OCI-LY3 (cell line): ENCODE results near the gene FOXN4.

Experiments used
- H2AFZ ChIP-seq: fragments of 200-600, 300-600 bp; shearing (Covaris generic); 2 replicates; pipeline ENCODE4 v1.6.0; 2014; ENCODE audit warnings: antibody characterized with exemption, low read depth, low read length
- H3K27ac ChIP-seq: fragments of 200-600, 300-600 bp; sonication (generic); 2 replicates; pipeline ENCODE4 v1.5.1; 2014; ENCODE audit warnings: mild to moderate bottlenecking, low read length, moderate library complexity, mixed read lengths
- H3K27me3 ChIP-seq: fragments of 200-600, 300-600 bp; sonication (generic); 2 replicates; pipeline ENCODE4 v1.6.1; 2014; ENCODE audit warnings: low read depth, low read length, mixed read lengths
- H3K36me3 ChIP-seq: fragments of 200-600, 300-600 bp; sonication (generic); replicated peaks from 2 replicates; pipeline ENCODE3; 2014; ENCODE audit warnings: low read depth, low read length, mixed read lengths
- H3K4me1 ChIP-seq: fragments of 300-600, 200-600 bp; sonication (generic); 2 replicates; pipeline ENCODE4 v1.6.1; 2014; ENCODE audit warnings: low read length, mixed read lengths
- H3K4me2 ChIP-seq: fragments of 200-600, 300-600 bp; sonication (generic); 2 replicates; pipeline ENCODE4 v1.6.1; 2014; ENCODE audit warnings: low read length, mixed read lengths
- H3K4me3 ChIP-seq: fragments of 300-600, 200-600 bp; sonication (generic); 2 replicates; pipeline ENCODE4 v1.5.1; 2014; ENCODE audit warnings: antibody characterized with exemption, mild to moderate bottlenecking, low read length, moderate library complexity
- H3K79me2 ChIP-seq: fragments of 300-600, 200-600 bp; shearing (Covaris generic); 2 replicates; pipeline ENCODE4 v1.6.1; 2014; ENCODE audit warnings: mild to moderate bottlenecking, low read length, mixed read lengths
- H3K9ac ChIP-seq: fragments of 300-600, 200-600 bp; shearing (Covaris generic); 2 replicates; pipeline ENCODE4 v1.6.0; 2014; ENCODE audit warnings: mild to moderate bottlenecking, low read length, moderate library complexity
- H3K9me3 ChIP-seq: fragments of 200-600, 300-600 bp; shearing (Covaris generic); 2 replicates; pipeline ENCODE4 v1.6.1; 2014; ENCODE audit warnings: low read length, mixed read lengths; ENCODE audit not compliant: insufficient read depth
- H4K20me1 ChIP-seq: fragments of 200-600, 300-600 bp; sonication (generic); 2 replicates; pipeline ENCODE4 v1.6.1; 2016; ENCODE audit warnings: low read length, mixed read lengths; ENCODE audit not compliant: insufficient read depth
- EZH2phosphoT487 ChIP-seq: fragments of 200-600 bp; shearing (Covaris generic); IDR thresholded peaks from 2 replicates; pipeline ENCODE4 v1.6.1; 2018; ENCODE audit warnings: antibody characterized with exemption, mixed run types, low read depth
- TF ChIP-seq, protein P1 (sequence below): fragments of 200-600, 300-600 bp; sonication (generic); IDR thresholded peaks from 2 replicates; pipeline ENCODE4 v1.5.1; 2014; ENCODE audit warnings: antibody characterized with exemption, low read length, low read depth

FOXN4 gene

DNA sequence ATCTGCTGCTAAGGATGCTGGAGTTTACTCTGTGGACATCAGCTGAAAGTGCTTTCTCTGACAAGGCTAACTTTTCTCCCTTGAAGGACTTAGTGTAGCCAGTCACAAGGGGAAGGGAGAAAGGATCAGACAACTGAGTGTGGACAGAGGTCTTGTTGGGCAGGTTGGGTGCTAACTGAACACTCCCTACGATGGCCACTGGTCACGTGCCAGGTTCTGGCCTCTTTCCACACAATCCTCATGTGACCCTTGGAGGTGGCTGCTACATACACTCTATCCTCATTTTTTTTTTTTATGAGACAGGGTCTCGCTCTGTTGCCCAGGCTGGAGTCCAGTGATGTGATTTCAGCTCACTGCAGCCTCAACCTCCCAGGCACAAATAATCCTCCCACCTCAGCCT lies 39.7 kb downstream of the FOXN4 start:
- H3K27ac ChIP-seq: no peak overlapping the region
- H3K79me2 ChIP-seq: no peaks in the 10 kb centered on the region
- TF ChIP-seq, protein P1, sequence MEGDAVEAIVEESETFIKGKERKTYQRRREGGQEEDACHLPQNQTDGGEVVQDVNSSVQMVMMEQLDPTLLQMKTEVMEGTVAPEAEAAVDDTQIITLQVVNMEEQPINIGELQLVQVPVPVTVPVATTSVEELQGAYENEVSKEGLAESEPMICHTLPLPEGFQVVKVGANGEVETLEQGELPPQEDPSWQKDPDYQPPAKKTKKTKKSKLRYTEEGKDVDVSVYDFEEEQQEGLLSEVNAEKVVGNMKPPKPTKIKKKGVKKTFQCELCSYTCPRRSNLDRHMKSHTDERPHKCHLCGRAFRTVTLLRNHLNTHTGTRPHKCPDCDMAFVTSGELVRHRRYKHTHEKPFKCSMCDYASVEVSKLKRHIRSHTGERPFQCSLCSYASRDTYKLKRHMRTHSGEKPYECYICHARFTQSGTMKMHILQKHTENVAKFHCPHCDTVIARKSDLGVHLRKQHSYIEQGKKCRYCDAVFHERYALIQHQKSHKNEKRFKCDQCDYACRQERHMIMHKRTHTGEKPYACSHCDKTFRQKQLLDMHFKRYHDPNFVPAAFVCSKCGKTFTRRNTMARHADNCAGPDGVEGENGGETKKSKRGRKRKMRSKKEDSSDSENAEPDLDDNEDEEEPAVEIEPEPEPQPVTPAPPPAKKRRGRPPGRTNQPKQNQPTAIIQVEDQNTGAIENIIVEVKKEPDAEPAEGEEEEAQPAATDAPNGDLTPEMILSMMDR: no peak
- TF ChIP-seq EZH2phosphoT487: no peak
- no peak overlapping the region for H3K4me2 ChIP-seq
- H3K4me3 ChIP-seq: no peak overlapping the region
- H3K9ac ChIP-seq: no peak overlapping the region
- H3K4me1 ChIP-seq: no peaks in the 10 kb centered on the region; the same call in 1 of the 2 replicates
- no peaks in the 10 kb centered on the region for H3K9me3 ChIP-seq
- H3K36me3 ChIP-seq: no peaks in the 10 kb centered on the region
- H2AFZ ChIP-seq: no peak overlapping the region
- no peaks in the 10 kb centered on the region for H4K20me1 ChIP-seq
- H3K27me3 ChIP-seq: no peaks in the 10 kb centered on the region

DNA sequence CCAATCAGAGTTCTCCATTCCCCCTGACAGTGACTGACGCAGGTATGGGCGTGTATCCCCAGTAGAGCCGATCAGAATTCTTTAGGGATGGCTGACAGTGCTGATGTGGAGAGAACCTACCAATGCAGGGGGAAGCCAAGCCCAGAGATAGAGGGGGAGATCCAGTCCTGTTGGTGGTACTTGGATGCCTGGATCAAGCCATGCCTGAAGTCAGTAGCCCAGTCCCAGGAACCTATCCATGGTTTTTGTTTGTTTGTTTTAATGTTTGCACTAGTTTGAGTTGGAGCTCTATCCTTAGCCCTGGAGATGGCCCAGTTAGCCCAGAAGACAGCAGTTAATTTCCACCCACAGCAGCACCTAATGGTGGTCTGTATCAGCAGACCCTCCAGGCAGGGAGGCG lies 40.2 kb downstream of the FOXN4 start:
- no peak overlapping the region for H3K9ac ChIP-seq
- H3K9me3 ChIP-seq: no peaks in the 10 kb centered on the region
- no peaks in the 10 kb centered on the region for H3K27me3 ChIP-seq
- TF ChIP-seq EZH2phosphoT487: no peak
- TF ChIP-seq, protein P1: no peak
- H3K27ac ChIP-seq: no peak overlapping the region
- no peaks in the 10 kb centered on the region for H3K79me2 ChIP-seq
- H3K4me3 ChIP-seq: no peak overlapping the region
- no peak overlapping the region for H3K4me2 ChIP-seq
- H2AFZ ChIP-seq: no peak overlapping the region
- no peaks in the 10 kb centered on the region; the same call in 1 of the 2 replicates for H3K4me1 ChIP-seq
- no peaks in the 10 kb centered on the region for H3K36me3 ChIP-seq
- no peaks in the 10 kb centered on the region for H4K20me1 ChIP-seq

DNA sequence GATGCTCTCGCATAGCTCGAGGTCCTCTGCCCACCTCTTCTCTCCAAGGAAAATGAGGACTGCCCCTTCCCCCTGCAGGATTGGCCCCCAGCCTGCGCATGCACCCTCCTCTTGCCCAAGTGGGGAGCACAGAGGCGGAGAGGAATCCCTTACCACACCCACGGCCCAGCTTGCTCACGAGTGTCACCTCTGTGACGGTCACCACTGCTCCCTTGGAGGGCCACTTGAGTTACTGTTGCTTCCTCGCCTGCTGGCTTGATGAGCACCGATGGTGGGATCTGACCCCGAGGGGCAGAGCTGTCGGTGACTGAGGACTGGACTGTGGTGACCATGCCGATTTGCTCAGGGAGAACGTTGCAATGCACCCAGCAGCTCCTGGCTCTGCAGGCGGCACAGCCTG lies 41.7 kb downstream of the FOXN4 start:
- Histone ChIP-seq H3K36me3 (no peaks in the 10 kb centered on the region), H3K4me1 (no peaks in the 10 kb centered on the region; the same call in 1 of the 2 replicates), H3K4me3 (no peak overlapping the region), H3K27ac (no peak overlapping the region), H3K9me3 (no peaks in the 10 kb centered on the region), H3K79me2 (no peaks in the 10 kb centered on the region), H2AFZ (no peak overlapping the region), H3K4me2 (no peak overlapping the region), H3K9ac (no peak overlapping the region), H4K20me1 (no peaks in the 10 kb centered on the region), H3K27me3 (no peaks in the 10 kb centered on the region)
- no peak for TF ChIP-seq EZH2phosphoT487
- TF ChIP-seq, protein P1: no peak

DNA sequence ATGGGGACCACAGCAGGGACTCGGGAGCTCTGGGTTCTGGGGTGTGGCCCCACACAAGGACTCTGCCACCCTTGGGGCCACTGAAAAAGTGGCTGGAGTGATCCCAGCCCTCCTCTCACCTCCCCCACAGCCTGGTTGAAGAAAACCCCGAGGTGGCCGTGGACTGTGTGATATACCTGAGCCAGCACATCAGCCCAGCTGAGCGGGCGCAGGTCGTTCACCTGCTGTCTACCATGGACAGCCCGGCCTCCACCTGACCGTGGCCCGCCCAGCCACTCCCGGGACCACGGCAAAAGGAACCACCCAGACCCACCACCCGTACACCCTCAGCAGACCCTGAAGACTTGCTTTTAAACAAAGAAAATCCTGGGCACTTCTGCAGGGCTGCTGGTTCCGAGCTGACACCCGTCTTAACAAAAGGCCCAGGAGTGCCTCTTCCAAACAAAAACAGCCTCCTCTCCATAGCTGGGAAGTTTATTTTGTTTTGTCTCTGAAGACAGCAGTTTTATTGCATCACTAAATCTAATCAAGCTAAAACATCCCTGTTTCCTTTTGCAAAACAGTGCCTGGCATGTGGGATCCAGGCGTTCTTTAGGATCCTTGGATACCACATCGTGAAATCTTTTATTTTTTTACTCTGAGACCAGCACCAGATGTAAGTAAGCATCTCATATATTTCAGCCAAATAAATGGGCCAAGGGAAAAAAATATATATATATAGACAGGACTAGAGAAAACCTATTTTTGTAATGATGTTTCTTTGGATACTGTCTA lies 42.8 kb downstream of the FOXN4 start:
- H3K4me3 ChIP-seq: no peak overlapping the region
- no peaks in the 10 kb centered on the region for H3K36me3 ChIP-seq
- no peak overlapping the region for H3K4me2 ChIP-seq
- TF ChIP-seq, protein P1: no peak
- TF ChIP-seq EZH2phosphoT487: no peak
- no peaks in the 10 kb centered on the region for H3K79me2 ChIP-seq
- no peaks in the 10 kb centered on the region for H3K27me3 ChIP-seq
- no peak overlapping the region for H3K9ac ChIP-seq
- H2AFZ ChIP-seq: no peak overlapping the region
- no peaks in the 10 kb centered on the region for H4K20me1 ChIP-seq
- H3K4me1 ChIP-seq: no peaks in the 10 kb centered on the region; the same call in 1 of the 2 replicates
- H3K9me3 ChIP-seq: no peaks in the 10 kb centered on the region
- H3K27ac ChIP-seq: no peak overlapping the region
